Retina (tissue), 1 donor: ENCODE data around the gene FAF2.
"Not testable (repeated sequence)": the region's sequence is repeated elsewhere in the genome, so short reads cannot be mapped to it uniquely, and the experiment has no call there.

Experiments used
- DNase-seq: peaks from one replicate; pipeline ENCODE4 v3.0.0-alpha.2; 2016

FAF2 gene

GRCh38 chr5:176461349-176461748, 13.2 kb downstream of the FAF2 start:
- DNase-seq, result no peak

- DNase-seq, result no peak
Measured at GRCh38 chr5:176463113-176463764, 15.1 kb downstream of the FAF2 start.

GRCh38 chr5:176466245-176466871, 18.2 kb downstream of the FAF2 start:
- DNase-seq, result no peak

GRCh38 chr5:176469296-176469695, 21.1 kb downstream of the FAF2 start:
- DNase-seq, result no peak

GRCh38 chr5:176470539-176470938, 22.4 kb downstream of the FAF2 start:
- DNase-seq, result no peak

GRCh38 chr5:176471098-176471497, 22.9 kb downstream of the FAF2 start:
- no peak for DNase-seq

- no peak for DNase-seq
Measured at GRCh38 chr5:176473335-176474006, 25.3 kb downstream of the FAF2 start.

- no peak for DNase-seq
Measured at GRCh38 chr5:176474476-176474875, 26.3 kb downstream of the FAF2 start.

GRCh38 chr5:176481711-176482110, 33.5 kb downstream of the FAF2 start:
- no peak for DNase-seq

- no peak for DNase-seq
Measured at GRCh38 chr5:176485176-176485575, 37.0 kb downstream of the FAF2 start.

- no peak for DNase-seq
Measured at GRCh38 chr5:176486189-176486757, 38.1 kb downstream of the FAF2 start.

GRCh38 chr5:176487160-176487559, 39.0 kb downstream of the FAF2 start:
- DNase-seq, result not testable (repeated sequence)

GRCh38 chr5:176489077-176489476, 40.9 kb downstream of the FAF2 start:
- DNase-seq, result no peak

GRCh38 chr5:176490301-176490700, 42.1 kb downstream of the FAF2 start:
- no peak for DNase-seq

- no peak for DNase-seq
Measured at GRCh38 chr5:176491101-176491502, 42.9 kb downstream of the FAF2 start.

- no peak for DNase-seq
Measured at GRCh38 chr5:176491901-176492300, 43.7 kb downstream of the FAF2 start.

- DNase-seq, result no peak
Measured at GRCh38 chr5:176492431-176492830, 44.2 kb downstream of the FAF2 start.

- DNase-seq, result no peak
Measured at GRCh38 chr5:176497852-176498251, 49.7 kb downstream of the FAF2 start.

GRCh38 chr5:176499273-176499672, 51.1 kb downstream of the FAF2 start:
- no peak for DNase-seq

GRCh38 chr5:176500511-176500910, 52.3 kb downstream of the FAF2 start:
- DNase-seq, result no peak

GRCh38 chr5:176501333-176501732, 53.1 kb downstream of the FAF2 start:
- DNase-seq, result no peak

GRCh38 chr5:176503496-176503895, 55.3 kb downstream of the FAF2 start:
- no peak for DNase-seq

- DNase-seq, result no peak
Measured at GRCh38 chr5:176507911-176508310, 59.7 kb downstream of the FAF2 start.

- no peak for DNase-seq
Measured at GRCh38 chr5:176508603-176509002, 60.4 kb downstream of the FAF2 start.
